NCI-H526 (cell line): ENCODE data around the gene ASCC1.
A peak's percentile ranks its signal among the peaks of the same experiment; 100 is the strongest.

Source experiments
- DNase-seq, 2 experiments: peaks; one replicate each; lab custom pipeline; 2025; lab: John Stamatoyannopoulos, UW

ASCC1 gene

GRCh38 chr10:72081772-72082590 is 134.1 kb downstream of the ASCC1 start:
- DNase-seq, result no peak

- DNase-seq, result no peak
Measured at GRCh38 chr10:72081210-72081609, 134.9 kb downstream of the ASCC1 start.

GRCh38 chr10:72080042-72080975 is 135.8 kb downstream of the ASCC1 start:
- DNase-seq, result no peak

GRCh38 chr10:72079356-72079755 is 136.7 kb downstream of the ASCC1 start:
- no peak for DNase-seq

- no peak for DNase-seq
Measured at GRCh38 chr10:72077275-72077990, 138.6 kb downstream of the ASCC1 start.

GRCh38 chr10:72076756-72077155 is 139.3 kb downstream of the ASCC1 start:
- no peak for DNase-seq

- no peak for DNase-seq
Measured at GRCh38 chr10:72075376-72076115, 140.5 kb downstream of the ASCC1 start.

- DNase-seq, result no peak
Measured at GRCh38 chr10:72074574-72075375, 141.3 kb downstream of the ASCC1 start.

GRCh38 chr10:72073708-72074573 is 142.1 kb downstream of the ASCC1 start:
- no peak for DNase-seq

- no peak for DNase-seq
Measured at GRCh38 chr10:72072639-72073038, 143.4 kb downstream of the ASCC1 start.

GRCh38 chr10:72072046-72072445 is 144.0 kb downstream of the ASCC1 start:
- no peak for DNase-seq

GRCh38 chr10:72069751-72070526 is 146.1 kb downstream of the ASCC1 start:
- DNase-seq, result peak; percentile 25 to 52

- DNase-seq, result no peak
Measured at GRCh38 chr10:72068901-72069446, 147.1 kb downstream of the ASCC1 start.

- no peak for DNase-seq
Measured at GRCh38 chr10:72068126-72068765, 147.8 kb downstream of the ASCC1 start.

- no peak for DNase-seq
Measured at GRCh38 chr10:72067463-72068125, 148.5 kb downstream of the ASCC1 start.

- DNase-seq, result no peak
Measured at GRCh38 chr10:72066318-72067284, 149.5 kb downstream of the ASCC1 start.
